HG02970 (cell line): ENCODE results near the gene PSMA3.

Experiments used
- ATAC-seq: cut with Tn5 transposase; IDR thresholded peaks from one replicate; pipeline ENCODE4 v1.9.1; 2021; ENCODE audit warnings: mild to moderate bottlenecking, moderate library complexity, moderate number of reproducible peaks; ENCODE audit not compliant: unreplicated experiment, low FRiP score

Gene PSMA3

GRCh38 chr14:58298477-58299400, 54.1 kb downstream of the PSMA3 start, which contains the start of gene ARID4A:
ARID4A (plus strand) TSS chr14:58298555; CDS start chr14:58299855, 1,300 bp downstream.
- no peak for ATAC-seq

- ATAC-seq: no peak
Observed at GRCh38 chr14:58299401-58300330, 55.0 kb downstream of the PSMA3 start.

- ATAC-seq: no peak
Observed at GRCh38 chr14:58301416-58301815, 56.8 kb downstream of the PSMA3 start.

GRCh38 chr14:58305730-58306129, 61.1 kb downstream of the PSMA3 start:
- ATAC-seq: no peak

GRCh38 chr14:58307597-58308316, 63.1 kb downstream of the PSMA3 start:
- no peak for ATAC-seq

- ATAC-seq: no peak
Observed at GRCh38 chr14:58309086-58309485, 64.4 kb downstream of the PSMA3 start.

- ATAC-seq: no peak
Observed at GRCh38 chr14:58313699-58314098, 69.1 kb downstream of the PSMA3 start.

- ATAC-seq: no peak
Observed at GRCh38 chr14:58315606-58316005, 71.0 kb downstream of the PSMA3 start.
